Activated naive CD8-positive, alpha-beta T cell treated with anti-CD3 and anti-CD28 coated beads, Interleukin-2, amount 10 ng/mL, durations not matched to agents 7 days and 5 days (primary cell): ENCODE results near the gene AFF3. TPM values are rescaled to one million over a fixed set of nuclear protein-coding genes. Genes with fewer than 3 reads are reported as not detected.
A peak's percentile ranks its signal among the peaks of the same experiment; 100 is the strongest.

Source experiments
- ATAC-seq: fragments of 150-1000 bp; cut with Tn5 transposase; one replicate; pipeline ENCODE4 v1.10.0; 2021; ENCODE audit warnings: low read depth, moderate library complexity
- POLR2A ChIA-PET: fragments of 350-600 bp; sonication (Branson Sonifier 250); formaldehyde crosslinking; loops from one replicate; lab custom pipeline; 2021; ENCODE audit warnings: antibody characterized with exemption; lab: Charles Lee
- DNase-seq: peaks from one replicate; pipeline ENCODE4 v3.0.0; 2021
- H3K27ac Mint-ChIP-seq: one replicate; pipeline ENCODE4 v1.8.0; 2022; ENCODE audit warnings: mild to moderate bottlenecking, mixed read lengths
- H3K27me3 Mint-ChIP-seq: one replicate; pipeline ENCODE4 v1.8.0; 2022; ENCODE audit warnings: mild to moderate bottlenecking, moderate library complexity, mixed read lengths
- H3K36me3 Mint-ChIP-seq: one replicate; pipeline ENCODE4 v1.8.0; 2021; ENCODE audit warnings: mild to moderate bottlenecking, mixed read lengths
- H3K4me1 Mint-ChIP-seq: one replicate; pipeline ENCODE4 v1.8.0; 2021; ENCODE audit warnings: mixed read lengths
- H3K4me3 Mint-ChIP-seq: one replicate; pipeline ENCODE4 v1.8.0; 2022; ENCODE audit warnings: mild to moderate bottlenecking, moderate library complexity, mixed read lengths
- H3K9me3 Mint-ChIP-seq: one replicate; pipeline ENCODE4 v1.8.0; 2021; ENCODE audit warnings: mixed read lengths
- total RNA-seq, 2 experiments: library from RNA; stranded (reverse); gene quantifications; one replicate each; pipeline ENCODE4 v1.2.3, GENCODE V29; 2021

Gene AFF3
- total RNA-seq, 2 experiments from 2014 or later = 1.8 to 2.2 TPM

GRCh38 chr2:100067784-100068183 is 74.6 kb downstream of the AFF3 start:
- DNase-seq (no peak), ATAC-seq (no peak)
- peaks cover 48% of the 10 kb centered on the region for H3K27me3 Mint-ChIP-seq
- peaks cover 2% of the 10 kb centered on the region for H3K9me3 Mint-ChIP-seq
- POLR2A ChIA-PET = no interaction called here
- no peak overlapping the region for H3K4me3 Mint-ChIP-seq
- H3K27ac Mint-ChIP-seq = no peak overlapping the region
- H3K36me3 Mint-ChIP-seq = peaks cover 2% of the 10 kb centered on the region
- H3K4me1 Mint-ChIP-seq = peaks cover 11% of the 10 kb centered on the region

GRCh38 chr2:100066856-100067255 is 75.5 kb downstream of the AFF3 start:
- no peak overlapping the region for H3K4me3 Mint-ChIP-seq
- peaks cover 2% of the 10 kb centered on the region for H3K36me3 Mint-ChIP-seq
- H3K27me3 Mint-ChIP-seq = peaks cover 47% of the 10 kb centered on the region
- POLR2A ChIA-PET = no interaction called here
- H3K9me3 Mint-ChIP-seq = peaks cover 4% of the 10 kb centered on the region
- peaks cover 9% of the 10 kb centered on the region for H3K4me1 Mint-ChIP-seq
- no peak for DNase-seq
- ATAC-seq = no peak
- no peak overlapping the region for H3K27ac Mint-ChIP-seq

GRCh38 chr2:100066246-100066645 is 76.1 kb downstream of the AFF3 start:
- Mint-ChIP-seq H3K36me3 (peaks cover 2% of the 10 kb centered on the region), H3K27ac (no peak overlapping the region), H3K4me3 (no peak overlapping the region), H3K4me1 (peaks cover 3% of the 10 kb centered on the region), H3K27me3 (peaks cover 47% of the 10 kb centered on the region), H3K9me3 (peaks cover 4% of the 10 kb centered on the region)
- POLR2A ChIA-PET = no interaction called here
- DNase-seq (no peak), ATAC-seq (no peak)

- Mint-ChIP-seq H3K4me3 (no peak overlapping the region), H3K27ac (no peak overlapping the region), H3K4me1 (peaks cover 7% of the 10 kb centered on the region), H3K36me3 (peaks cover 2% of the 10 kb centered on the region), H3K9me3 (peaks cover 4% of the 10 kb centered on the region), H3K27me3 (peaks cover 44% of the 10 kb centered on the region)
- POLR2A ChIA-PET = no interaction called here
- ATAC-seq (no peak), DNase-seq (no peak)
These were observed 77.6 kb downstream of the AFF3 start for GRCh38 chr2:100064592-100065428.

GRCh38 chr2:100064165-100064564 is 78.2 kb downstream of the AFF3 start:
- peaks cover 37% of the 10 kb centered on the region for H3K27me3 Mint-ChIP-seq
- ATAC-seq = no peak
- DNase-seq = no peak
- H3K27ac Mint-ChIP-seq = no peak overlapping the region
- H3K4me3 Mint-ChIP-seq = no peak overlapping the region
- POLR2A ChIA-PET = no interaction called here
- H3K4me1 Mint-ChIP-seq = peaks cover 9% of the 10 kb centered on the region
- peaks cover 2% of the 10 kb centered on the region for H3K36me3 Mint-ChIP-seq
- H3K9me3 Mint-ChIP-seq = peaks cover 4% of the 10 kb centered on the region

GRCh38 chr2:100063459-100063953 is 78.9 kb downstream of the AFF3 start:
- ATAC-seq = no peak
- Mint-ChIP-seq H3K4me1 (peaks cover 9% of the 10 kb centered on the region), H3K27me3 (peaks cover 31% of the 10 kb centered on the region), H3K4me3 (no peak overlapping the region), H3K9me3 (peaks cover 4% of the 10 kb centered on the region), H3K36me3 (peaks cover 2% of the 10 kb centered on the region), H3K27ac (no peak overlapping the region)
- POLR2A ChIA-PET = no interaction called here
- no peak for DNase-seq

- Mint-ChIP-seq H3K36me3 (peaks cover 2% of the 10 kb centered on the region), H3K9me3 (peaks cover 4% of the 10 kb centered on the region), H3K27ac (no peak overlapping the region), H3K27me3 (peaks cover 20% of the 10 kb centered on the region), H3K4me3 (no peak overlapping the region), H3K4me1 (peaks cover 9% of the 10 kb centered on the region)
- ATAC-seq (no peak), DNase-seq (no peak)
- POLR2A ChIA-PET = interaction anchor here (0.7 kb wide), 1 partner anchor 204 kb away, joined by 4 read pairs; no protein-coding TSS in a partner anchor
These were observed 80.1 kb downstream of the AFF3 start for GRCh38 chr2:100062336-100062735.

- H3K36me3 Mint-ChIP-seq = peaks cover 2% of the 10 kb centered on the region
- H3K9me3 Mint-ChIP-seq = peaks cover 4% of the 10 kb centered on the region
- POLR2A ChIA-PET = no interaction called here
- H3K4me1 Mint-ChIP-seq = peaks cover 9% of the 10 kb centered on the region
- DNase-seq = no peak
- H3K4me3 Mint-ChIP-seq = no peak overlapping the region
- ATAC-seq = peak; percentile 74
- peaks cover 10% of the 10 kb centered on the region for H3K27me3 Mint-ChIP-seq
- H3K27ac Mint-ChIP-seq = peak overlapping the region; percentile 12
These were observed 81.5 kb downstream of the AFF3 start for GRCh38 chr2:100060875-100061274.

- DNase-seq (no peak), ATAC-seq (no peak)
- Mint-ChIP-seq H3K27me3 (peaks cover 6% of the 10 kb centered on the region), H3K4me1 (peaks cover 9% of the 10 kb centered on the region), H3K4me3 (no peak overlapping the region), H3K36me3 (peaks cover 2% of the 10 kb centered on the region), H3K27ac (no peak overlapping the region), H3K9me3 (peaks cover 4% of the 10 kb centered on the region)
- POLR2A ChIA-PET = no interaction called here
These were observed 82.8 kb downstream of the AFF3 start for GRCh38 chr2:100059638-100060037.

- POLR2A ChIA-PET = no interaction called here
- peaks cover 9% of the 10 kb centered on the region for H3K4me1 Mint-ChIP-seq
- H3K9me3 Mint-ChIP-seq = peaks cover 2% of the 10 kb centered on the region
- H3K36me3 Mint-ChIP-seq = no peaks in the 10 kb centered on the region
- peaks cover 7% of the 10 kb centered on the region for H3K27me3 Mint-ChIP-seq
- no peak overlapping the region for H3K27ac Mint-ChIP-seq
- no peak for DNase-seq
- no peak for ATAC-seq
- H3K4me3 Mint-ChIP-seq = no peak overlapping the region
These were observed 84.5 kb downstream of the AFF3 start for GRCh38 chr2:100057901-100058261.

- ATAC-seq = no peak
- Mint-ChIP-seq H3K4me1 (peaks cover 2% of the 10 kb centered on the region), H3K27ac (no peak overlapping the region), H3K4me3 (no peak overlapping the region), H3K9me3 (no peaks in the 10 kb centered on the region), H3K36me3 (no peaks in the 10 kb centered on the region), H3K27me3 (peaks cover 14% of the 10 kb centered on the region)
- no peak for DNase-seq
- POLR2A ChIA-PET = no interaction called here
These were observed 88.0 kb downstream of the AFF3 start for GRCh38 chr2:100054426-100054825.

- Mint-ChIP-seq H3K36me3 (no peaks in the 10 kb centered on the region), H3K27ac (no peak overlapping the region), H3K4me1 (no peaks in the 10 kb centered on the region), H3K27me3 (peaks cover 17% of the 10 kb centered on the region), H3K4me3 (no peak overlapping the region), H3K9me3 (no peaks in the 10 kb centered on the region)
- DNase-seq = no peak
- POLR2A ChIA-PET = interaction anchor here (0.6 kb wide), 1 partner anchor 8 kb away, joined by 3 read pairs; no protein-coding TSS in a partner anchor
- no peak for ATAC-seq
These were observed 89.1 kb downstream of the AFF3 start for GRCh38 chr2:100053087-100053885.

GRCh38 chr2:100052650-100053049 is 89.7 kb downstream of the AFF3 start:
- POLR2A ChIA-PET = no interaction called here
- no peaks in the 10 kb centered on the region for H3K9me3 Mint-ChIP-seq
- H3K27me3 Mint-ChIP-seq = peaks cover 17% of the 10 kb centered on the region
- H3K4me3 Mint-ChIP-seq = no peak overlapping the region
- no peak for DNase-seq
- no peak for ATAC-seq
- no peaks in the 10 kb centered on the region for H3K4me1 Mint-ChIP-seq
- no peaks in the 10 kb centered on the region for H3K36me3 Mint-ChIP-seq
- H3K27ac Mint-ChIP-seq = no peak overlapping the region
